Measurements from ENCODE around the gene SERPINA3. TPM values are rescaled to one million over a fixed set of nuclear protein-coding genes. Genes with fewer than 3 reads are reported as not detected.

The SERPINA3 gene
- total RNA-seq, 1 experiment from 2014 or later = 2,914 TPM

DNA sequence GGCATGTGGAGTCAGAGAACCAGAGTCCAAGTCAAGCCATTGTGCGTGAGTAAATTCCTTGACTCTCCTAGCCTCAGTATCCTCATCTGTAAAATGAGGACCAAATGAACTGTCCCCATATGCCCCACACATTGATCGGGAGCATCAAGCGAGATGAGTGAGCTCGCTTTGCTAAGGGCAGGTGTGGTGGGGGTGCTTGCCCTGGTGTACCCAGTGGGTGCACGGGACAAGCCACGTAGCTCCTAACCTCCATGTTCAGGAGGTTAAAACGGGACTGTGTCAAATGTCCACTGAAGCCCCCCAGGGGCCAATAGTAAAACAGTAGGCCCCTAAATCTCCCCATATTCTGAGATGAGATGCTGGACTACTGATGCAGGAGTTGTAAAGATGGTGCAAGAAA, 60.9 kb downstream of the SERPINA3 start:
- no peak for DNase-seq
- Mint-ChIP-seq H3K4me3 (ENCODE audit: low read depth, unreplicated experiment) (no peak overlapping the region), H3K27me3 (ENCODE audit: unreplicated experiment) (peaks cover 12% of the 10 kb centered on the region), H3K36me3 (ENCODE audit: insufficient read depth, unreplicated experiment) (no peaks in the 10 kb centered on the region), H3K9me3 (ENCODE audit: low read depth, unreplicated experiment) (no peaks in the 10 kb centered on the region), H3K4me1 (ENCODE audit: low read depth, unreplicated experiment) (no peaks in the 10 kb centered on the region), H3K27ac (ENCODE audit: unreplicated experiment) (no peak overlapping the region)
- TF ChIP-seq, protein P1, sequence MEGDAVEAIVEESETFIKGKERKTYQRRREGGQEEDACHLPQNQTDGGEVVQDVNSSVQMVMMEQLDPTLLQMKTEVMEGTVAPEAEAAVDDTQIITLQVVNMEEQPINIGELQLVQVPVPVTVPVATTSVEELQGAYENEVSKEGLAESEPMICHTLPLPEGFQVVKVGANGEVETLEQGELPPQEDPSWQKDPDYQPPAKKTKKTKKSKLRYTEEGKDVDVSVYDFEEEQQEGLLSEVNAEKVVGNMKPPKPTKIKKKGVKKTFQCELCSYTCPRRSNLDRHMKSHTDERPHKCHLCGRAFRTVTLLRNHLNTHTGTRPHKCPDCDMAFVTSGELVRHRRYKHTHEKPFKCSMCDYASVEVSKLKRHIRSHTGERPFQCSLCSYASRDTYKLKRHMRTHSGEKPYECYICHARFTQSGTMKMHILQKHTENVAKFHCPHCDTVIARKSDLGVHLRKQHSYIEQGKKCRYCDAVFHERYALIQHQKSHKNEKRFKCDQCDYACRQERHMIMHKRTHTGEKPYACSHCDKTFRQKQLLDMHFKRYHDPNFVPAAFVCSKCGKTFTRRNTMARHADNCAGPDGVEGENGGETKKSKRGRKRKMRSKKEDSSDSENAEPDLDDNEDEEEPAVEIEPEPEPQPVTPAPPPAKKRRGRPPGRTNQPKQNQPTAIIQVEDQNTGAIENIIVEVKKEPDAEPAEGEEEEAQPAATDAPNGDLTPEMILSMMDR (IDR thresholded peaks at IDR 0.05; ENCODE audit: unreplicated experiment) = no peak
- CTCF ChIA-PET = no interaction called here
- intact Hi-C loops (cut with micrococcal nuclease; ENCODE audit: unreplicated experiment) = no loop called here
- no TSS peak for BruUV-seq (replicated peaks)

Other genes with a start within 250 kb of the SERPINA3 start
- gene SERPINA2, start 245.7 kb upstream of the SERPINA3 start, total RNA-seq (2022) = not detected in 2 replicates
- gene SERPINA1, start 223.8 kb upstream of the SERPINA3 start, total RNA-seq (2022) = 167 and 235 TPM in 2 replicates
- not detected in 2 replicates for gene SERPINA11, start 159.6 kb upstream of the SERPINA3 start, total RNA-seq (2022)
- not detected in 2 replicates for gene SERPINA9, start 136.2 kb upstream of the SERPINA3 start, total RNA-seq (2022)
- not detected in 2 replicates for gene SERPINA12, start 102.9 kb upstream of the SERPINA3 start, total RNA-seq (2022)
- gene SERPINA4, start 50.9 kb upstream of the SERPINA3 start, total RNA-seq (2022) = 9.8 and 17.3 TPM in 2 replicates
- 20.7 and 21.6 TPM in 2 replicates for gene SERPINA5, start 31.0 kb upstream of the SERPINA3 start, total RNA-seq (2022)
- not detected in 2 replicates for gene GSC, start 157.7 kb downstream of the SERPINA3 start, total RNA-seq (2022)

Data from Calu3 (cell line).